ENCODE data around the gene NCAPH2.

NCAPH2 gene

GRCh38 chr22:50507991-50508884, at the start of gene NCAPH2:
NCAPH2 (plus strand) TSS chr22:50508224; CDS start chr22:50508338, 114 bp downstream.
- in situ Hi-C loops (cut with MboI; ENCODE audit: low sequenced_read_pairs): no loop called here

DNA sequence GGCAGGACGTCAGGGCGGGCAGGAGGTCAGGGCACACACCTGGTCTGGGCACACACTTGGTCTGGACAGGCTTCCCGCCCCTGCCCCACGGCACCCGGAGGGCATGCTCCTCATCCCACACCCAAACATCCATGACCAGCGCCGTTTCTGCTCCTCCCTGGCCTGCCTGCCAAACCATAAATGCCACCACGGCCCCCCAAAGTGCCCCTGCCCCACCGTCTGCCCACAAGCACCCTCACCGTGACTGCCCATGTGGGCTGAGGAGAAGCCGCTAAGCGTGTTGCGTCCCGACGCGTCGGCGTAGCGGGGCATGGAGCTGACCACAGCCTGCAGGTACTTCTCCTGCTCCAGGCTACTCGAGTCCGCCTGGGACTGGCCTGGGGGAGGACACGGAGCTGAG, 49.0 kb upstream of the NCAPH2 start:
- in situ Hi-C loops (cut with MboI; ENCODE audit: low sequenced_read_pairs): no loop called here

- in situ Hi-C loops (cut with MboI; ENCODE audit: low sequenced_read_pairs): no loop called here
These were observed 48.4 kb upstream of the NCAPH2 start for GRCh38 chr22:50459496-50460140.

GRCh38 chr22:50460938-50461337, 47.1 kb upstream of the NCAPH2 start:
- in situ Hi-C loops (cut with MboI; ENCODE audit: low sequenced_read_pairs): no loop called here

GRCh38 chr22:50461536-50461935, 46.5 kb upstream of the NCAPH2 start:
- in situ Hi-C loops (cut with MboI; ENCODE audit: low sequenced_read_pairs): no loop called here

- in situ Hi-C loops (cut with MboI; ENCODE audit: low sequenced_read_pairs): no loop called here
These were observed 46.0 kb upstream of the NCAPH2 start for GRCh38 chr22:50461979-50462540.

GRCh38 chr22:50463188-50463900, 44.7 kb upstream of the NCAPH2 start:
- in situ Hi-C loops (cut with MboI; ENCODE audit: low sequenced_read_pairs): no loop called here

- in situ Hi-C loops (cut with MboI; ENCODE audit: low sequenced_read_pairs): no loop called here
These were observed 43.6 kb upstream of the NCAPH2 start for GRCh38 chr22:50464451-50464850.

DNA sequence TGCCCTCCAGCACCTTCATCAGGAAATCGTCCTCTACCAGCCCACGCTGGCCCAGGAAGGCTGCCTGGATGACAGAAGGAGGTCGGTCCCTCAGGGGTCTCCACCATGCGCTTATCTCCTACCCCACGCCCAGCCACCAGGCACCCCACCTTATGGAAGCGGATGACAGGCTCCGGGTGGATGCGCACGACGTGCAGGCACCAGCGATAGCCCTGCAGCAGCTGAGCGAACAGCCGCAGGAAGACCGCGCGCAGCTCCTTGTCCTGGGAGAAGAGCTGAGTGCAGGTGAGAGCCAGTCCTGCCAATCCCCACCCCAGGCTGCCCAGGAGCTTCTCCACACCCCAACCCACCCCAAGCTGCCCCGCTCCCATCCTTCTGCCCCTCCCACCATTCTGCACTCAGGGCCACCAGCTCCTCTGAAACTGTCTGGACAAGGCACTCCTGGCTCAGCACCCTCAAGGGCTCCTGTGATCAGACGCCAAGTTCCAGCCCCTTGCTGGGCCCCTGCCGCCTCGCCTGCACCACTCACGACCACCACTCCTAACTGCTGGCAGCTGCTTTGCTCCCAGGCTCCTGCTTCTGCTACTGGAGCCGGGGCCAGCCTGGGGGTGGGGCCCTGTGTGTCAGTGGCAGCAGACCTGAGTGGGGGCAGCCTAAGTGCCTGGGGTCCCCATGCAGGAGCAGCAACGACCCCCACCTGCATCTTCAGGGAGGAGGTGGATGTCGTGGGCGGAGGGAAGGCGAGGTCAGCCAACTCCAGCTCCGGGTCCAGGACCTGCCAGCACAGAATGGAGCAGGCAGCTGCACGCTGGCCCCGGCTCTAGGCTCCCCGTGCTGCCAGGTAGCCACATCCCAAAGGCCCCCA, 42.7 kb upstream of the NCAPH2 start:
- in situ Hi-C loops (cut with MboI; ENCODE audit: low sequenced_read_pairs): no loop called here

DNA sequence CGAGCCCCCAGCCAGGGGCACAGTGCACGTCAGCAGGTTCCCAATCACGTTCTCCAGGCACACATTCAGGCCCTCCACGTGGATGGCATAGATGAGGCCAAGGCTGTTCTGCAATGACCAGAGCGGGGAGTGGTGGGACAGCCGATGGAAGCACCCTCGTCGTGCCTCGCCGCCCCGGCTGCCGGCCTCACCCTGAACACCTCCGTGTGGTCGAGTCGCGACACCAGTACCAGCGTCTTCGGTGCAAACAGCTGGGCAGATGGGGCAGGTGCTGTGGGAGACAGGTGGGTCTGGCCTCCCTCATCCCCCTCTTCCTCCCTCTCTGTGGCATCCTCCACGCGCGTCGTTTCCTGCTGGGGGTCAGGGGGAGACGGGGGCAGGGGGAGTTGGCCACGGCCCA, 40.7 kb upstream of the NCAPH2 start:
- in situ Hi-C loops (cut with MboI; ENCODE audit: low sequenced_read_pairs): no loop called here

GRCh38 chr22:50467773-50468440, 40.1 kb upstream of the NCAPH2 start:
- in situ Hi-C loops (cut with MboI; ENCODE audit: low sequenced_read_pairs): no loop called here

DNA sequence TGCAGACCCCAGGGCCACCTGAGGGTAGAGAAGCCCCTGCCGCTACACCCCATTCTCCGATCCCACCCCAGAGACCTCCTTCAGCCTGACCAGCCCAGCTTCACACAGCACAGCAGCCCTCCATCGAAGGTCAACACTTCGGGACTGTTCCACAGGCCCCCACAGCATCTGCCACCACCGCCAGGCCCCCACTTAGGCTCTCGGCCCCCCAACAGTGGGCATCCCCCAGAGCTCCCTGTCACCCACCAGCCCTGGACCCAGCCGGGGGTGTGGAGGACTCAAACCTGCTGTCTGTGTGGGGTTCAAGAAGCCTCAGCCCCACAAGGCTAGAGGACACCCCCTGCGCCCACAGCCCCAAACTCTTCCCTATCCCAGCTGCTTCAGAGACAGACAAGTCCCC, 39.4 kb upstream of the NCAPH2 start:
- in situ Hi-C loops (cut with MboI; ENCODE audit: low sequenced_read_pairs): no loop called here

DNA sequence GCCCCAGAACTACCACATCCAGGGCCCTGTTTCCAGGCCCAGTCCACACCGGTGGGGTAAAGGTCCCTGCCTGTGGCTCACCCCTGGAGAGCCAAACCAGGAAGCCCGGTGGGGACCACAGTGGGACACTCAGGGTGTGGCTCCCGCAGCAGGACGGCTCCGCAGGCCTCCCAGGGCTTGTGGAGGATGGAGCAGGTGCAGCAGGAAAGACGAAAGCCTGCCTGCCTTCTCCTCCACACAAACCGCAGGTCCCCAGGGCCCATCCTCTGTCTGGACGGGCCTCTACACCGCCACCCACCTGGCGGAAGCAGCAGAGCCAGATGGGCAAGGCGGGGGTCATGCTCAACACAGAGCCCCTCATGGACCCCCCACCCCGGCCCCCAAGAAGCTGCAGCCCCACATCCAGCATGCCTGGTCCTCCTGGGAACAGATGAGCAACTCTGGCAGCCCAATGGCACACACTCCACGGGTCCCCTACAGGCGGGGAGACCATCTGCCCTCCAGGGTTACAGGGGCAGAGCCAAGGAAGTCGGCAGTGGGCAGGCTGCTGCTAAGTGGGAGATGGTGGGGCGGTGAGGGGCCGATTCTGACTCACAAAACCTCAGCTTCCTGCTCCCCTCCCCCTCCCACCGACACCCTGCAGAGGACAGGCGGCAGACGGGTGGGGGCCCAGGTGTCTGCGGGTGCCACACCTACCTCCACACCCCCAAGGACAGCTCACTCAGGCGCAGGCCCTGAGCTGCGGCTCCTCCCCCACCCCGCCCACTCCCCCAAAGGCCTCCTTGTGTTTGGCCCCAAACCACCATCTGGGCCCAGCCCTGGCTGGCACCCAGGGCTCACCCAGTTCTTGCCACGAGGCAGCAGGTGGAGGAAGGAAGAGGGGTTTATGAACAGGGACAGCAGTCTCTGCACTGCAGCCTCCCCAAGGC, 38.4 kb upstream of the NCAPH2 start:
- in situ Hi-C loops (cut with MboI; ENCODE audit: low sequenced_read_pairs): no loop called here

DNA sequence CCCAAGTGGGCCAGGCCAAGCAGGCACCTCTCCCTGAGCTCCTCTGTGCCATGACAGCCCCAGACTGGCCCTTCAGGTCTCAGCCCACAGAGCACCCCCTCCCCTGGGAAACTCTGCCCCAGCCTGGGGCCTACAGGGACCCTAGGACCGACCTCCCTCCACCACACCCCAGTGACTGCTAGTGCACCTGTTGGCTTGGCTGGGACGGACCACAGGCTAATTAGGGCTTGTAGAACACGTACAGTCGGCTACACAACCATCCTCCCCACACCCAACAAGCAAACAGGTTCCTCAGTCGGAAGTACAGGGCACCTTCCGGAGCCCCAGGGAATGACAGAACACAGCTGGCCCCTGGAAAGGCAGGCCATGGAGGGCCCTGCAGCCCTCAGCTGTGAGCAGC, 37.5 kb upstream of the NCAPH2 start:
- in situ Hi-C loops (cut with MboI; ENCODE audit: low sequenced_read_pairs): no loop called here

DNA sequence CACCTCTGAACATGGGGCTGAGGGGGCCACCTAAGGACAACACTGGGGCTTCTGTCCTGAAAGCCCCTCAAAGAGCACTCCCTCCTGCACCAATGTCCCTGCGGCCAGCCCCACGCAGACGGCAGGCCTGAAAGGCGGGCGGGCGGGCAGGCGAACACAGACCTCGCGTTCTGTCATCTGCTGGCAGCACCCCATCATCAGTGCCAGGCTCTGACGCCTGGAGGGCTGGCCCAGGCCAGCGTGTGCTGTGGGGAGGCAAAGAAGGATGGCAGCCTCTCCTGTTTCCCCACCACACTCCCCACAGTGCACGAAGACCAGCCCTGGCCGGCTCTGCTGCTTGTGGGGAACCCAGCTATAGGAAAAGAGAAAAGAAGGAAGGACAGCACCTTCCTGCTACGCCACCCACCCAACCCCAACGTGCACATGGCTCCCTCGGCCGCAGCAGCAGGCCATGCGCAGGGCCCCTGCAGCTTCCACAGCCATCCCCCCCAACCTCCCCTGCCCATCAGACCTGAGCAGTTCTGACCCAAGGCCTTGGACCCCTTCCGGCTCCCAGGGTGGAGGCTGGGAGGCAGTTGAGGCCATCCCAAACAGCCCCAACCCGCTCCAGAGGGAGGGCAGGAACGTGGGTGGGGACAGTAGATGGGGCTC, 36.7 kb upstream of the NCAPH2 start:
- in situ Hi-C loops (cut with MboI; ENCODE audit: low sequenced_read_pairs): no loop called here

- in situ Hi-C loops (cut with MboI; ENCODE audit: low sequenced_read_pairs): no loop called here
These were observed 36.1 kb upstream of the NCAPH2 start for GRCh38 chr22:50471962-50472361.

DNA sequence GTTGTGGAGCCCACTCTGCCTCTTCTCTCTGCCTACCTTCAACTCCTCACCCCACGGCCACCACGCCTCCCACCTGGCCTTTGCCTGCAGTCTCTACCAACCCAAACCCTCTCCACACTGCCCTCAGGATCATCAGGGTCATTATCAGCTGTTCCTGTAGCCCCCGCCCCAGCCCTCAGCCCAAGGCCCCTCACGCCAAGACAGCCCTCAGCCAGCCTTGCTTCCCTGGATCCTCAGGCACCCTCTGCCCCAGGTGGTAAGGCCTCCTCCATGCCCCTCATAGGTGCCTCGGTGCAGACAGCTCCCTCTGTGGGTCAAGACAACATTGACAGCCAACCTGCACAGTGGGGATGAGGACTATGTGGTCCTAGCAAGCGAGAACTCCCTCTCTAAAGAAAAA, 34.9 kb upstream of the NCAPH2 start:
- in situ Hi-C loops (cut with MboI; ENCODE audit: low sequenced_read_pairs): no loop called here
